ENCODE measurements around the gene ADGRF3. TPM values are rescaled to one million over a fixed set of nuclear protein-coding genes. Genes with fewer than 3 reads are reported as not detected.

Gene ADGRF3
- total RNA-seq, 1 experiment from 2014 or later = 0.09 TPM

DNA sequence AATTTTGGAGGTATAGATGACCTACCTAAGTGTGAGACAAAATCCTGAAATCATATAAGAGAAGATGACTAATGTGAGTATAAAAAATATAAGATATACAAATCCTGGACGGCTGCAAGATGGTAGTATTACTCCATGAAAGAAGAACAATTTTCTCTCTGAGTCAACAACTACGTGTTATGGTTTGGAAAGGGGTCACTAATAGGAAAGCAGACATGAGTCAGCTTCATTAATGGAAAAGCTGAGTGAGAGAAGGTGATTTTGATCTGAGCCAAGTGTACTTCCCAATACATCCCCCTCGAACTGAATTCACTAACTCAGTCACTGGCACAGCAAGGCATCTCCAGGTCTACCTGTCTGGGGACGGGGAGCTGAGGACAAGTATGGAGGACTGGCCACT, 20.7 kb downstream of the ADGRF3 start:
- no CpG with 5 or more reads among the region's 4 CpGs for WGBS (ENCODE audit: extremely low coverage, insufficient read length, low lambda C conversion rate)
- no peaks in the 10 kb centered on the region for H3K36me3 Mint-ChIP-seq (ENCODE audit: insufficient read depth in 1 of 3, low read depth in 3 of 3)
- Histone ChIP-seq H2BK15ac (ENCODE audit: low read depth, low read length) (no peak overlapping the region), H3K4me1 (ENCODE audit: insufficient read depth, low read length) (no peaks in the 10 kb centered on the region), H4K91ac (ENCODE audit: insufficient read length, low read depth, low read length) (no peak overlapping the region), H3K18ac (ENCODE audit: insufficient read length, low read depth, low read length) (no peak overlapping the region), H2BK12ac (ENCODE audit: insufficient read length, low read depth, low read length) (no peak overlapping the region), H3K9me3 (ENCODE audit: control insufficient read depth, low read depth, low read length) (no peaks in the 10 kb centered on the region), H2BK5ac (ENCODE audit: insufficient read length, low read length) (no peak overlapping the region), H3K56ac (ENCODE audit: insufficient read length, low read depth, low read length) (no peak overlapping the region), H3K27me3 (ENCODE audit: insufficient read depth, low read length) (no peaks in the 10 kb centered on the region), H3K23ac (ENCODE audit: insufficient read length, low read depth, low read length) (no peak overlapping the region), H3K4me2 (ENCODE audit: insufficient read depth, insufficient read length, low read length) (no peak overlapping the region), H2BK20ac (ENCODE audit: low read depth, low read length, poor library complexity, severe bottlenecking) (no peak overlapping the region), H3K79me2 (ENCODE audit: insufficient read depth, low read length) (no peaks in the 10 kb centered on the region), H2BK120ac (ENCODE audit: low read depth, low read length, poor library complexity, severe bottlenecking) (no peak overlapping the region), H3K27ac (ENCODE audit: insufficient read length, low read depth, low read length) (no peak overlapping the region), H2AK5ac (ENCODE audit: insufficient read length, low read length) (no peak overlapping the region), H3T11ph (ENCODE audit: low read length) (no peak overlapping the region), H4K5ac (ENCODE audit: insufficient read length, low read depth, low read length) (no peak overlapping the region), H4K8ac (replicated peaks; ENCODE audit: insufficient read length, low read depth, low read length) (no peak overlapping the region), H3K14ac (ENCODE audit: insufficient read depth, low read length) (no peak overlapping the region), H4K20me1 (ENCODE audit: control insufficient read depth, insufficient read depth, insufficient read length) (no peaks in the 10 kb centered on the region), H3K79me1 (ENCODE audit: insufficient read depth, low read depth, low read length, poor library complexity, severe bottlenecking) (no peaks in the 10 kb centered on the region), H3K23me2 (ENCODE audit: insufficient read length, low read depth, low read length, poor library complexity, severe bottlenecking) (no peaks in the 10 kb centered on the region), H3K4ac (ENCODE audit: low read depth, low read length) (no peak overlapping the region), H3K9ac (ENCODE audit: extremely low read depth, insufficient read length, low read length) (no peak overlapping the region), H2AFZ (ENCODE audit: low read length) (no peak overlapping the region)
- no peaks in the 10 kb centered on the region for H3K9me3 Mint-ChIP-seq
- H3K4me1 Mint-ChIP-seq = peaks cover 3 to 8% of the 10 kb centered on the region in 2 experiments
- no peaks in the 10 kb centered on the region; the same call in 1 of the 2 replicates for H3K27me3 Mint-ChIP-seq (ENCODE audit: low read depth)
- H3K4me3 Mint-ChIP-seq = no peak overlapping the region
- DNase-seq = no peak
- TF ChIP-seq CTCF (conservative IDR thresholded peaks at IDR 0.05) = no peak
- H3K27ac Mint-ChIP-seq = no peak overlapping the region

Measured in H9 (cell line).